Transverse colon (tissue), 4 donors: ENCODE data around the gene EID2B.

Source experiments
- POLR2A ChIP-seq: fragments of 450-650 bp; IDR thresholded peaks from one replicate; pipeline ENCODE4 v1.6.1; 2016; ENCODE audit warnings: antibody characterized with exemption, mild to moderate bottlenecking, moderate library complexity
- POLR2AphosphoS5 ChIP-seq, 3 donors: sonication (generic); formaldehyde crosslinking; IDR thresholded peaks; one replicate each; pipeline ENCODE4 v1.6.1; 2016; ENCODE audit warnings: antibody characterized with exemption in 3 of 3
- TF ChIP-seq, protein P1 (sequence below), 5 experiments: fragments of 200-600 bp in 3 of 5; fragments of 450-650 bp in 2 of 5; sonication (generic) in 3 of 5; IDR thresholded peaks; 1 replicate in 2 of 5; 2 replicates in 3 of 5; pipeline ENCODE4 v1.5.1; 2016 to 2017; ENCODE audit warnings: antibody characterized with exemption in 5 of 5, inconsistent platforms in 3 of 5, mild to moderate bottlenecking in 2 of 5, moderate library complexity in 1 of 5

DNA sequence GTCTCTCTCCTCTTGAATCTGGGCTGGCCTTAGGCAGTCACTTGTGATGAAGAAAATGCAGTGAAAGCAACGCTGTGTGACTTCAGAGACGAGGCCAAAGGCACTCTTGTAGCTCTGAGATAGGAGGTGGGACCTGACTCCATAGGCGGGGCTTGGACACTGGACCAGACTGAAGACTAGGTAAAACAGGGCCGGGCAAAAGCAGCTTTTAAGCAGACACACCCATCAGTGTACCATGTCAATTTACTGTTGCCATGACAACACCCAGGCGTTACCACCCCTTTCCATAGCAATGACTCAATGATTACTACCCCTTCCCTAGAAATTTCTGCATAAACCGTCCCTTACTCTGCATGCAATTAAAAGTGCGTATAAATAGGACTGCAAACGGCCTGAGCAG lies 13.9 kb upstream of the EID2B start:
- TF ChIP-seq, protein P1, sequence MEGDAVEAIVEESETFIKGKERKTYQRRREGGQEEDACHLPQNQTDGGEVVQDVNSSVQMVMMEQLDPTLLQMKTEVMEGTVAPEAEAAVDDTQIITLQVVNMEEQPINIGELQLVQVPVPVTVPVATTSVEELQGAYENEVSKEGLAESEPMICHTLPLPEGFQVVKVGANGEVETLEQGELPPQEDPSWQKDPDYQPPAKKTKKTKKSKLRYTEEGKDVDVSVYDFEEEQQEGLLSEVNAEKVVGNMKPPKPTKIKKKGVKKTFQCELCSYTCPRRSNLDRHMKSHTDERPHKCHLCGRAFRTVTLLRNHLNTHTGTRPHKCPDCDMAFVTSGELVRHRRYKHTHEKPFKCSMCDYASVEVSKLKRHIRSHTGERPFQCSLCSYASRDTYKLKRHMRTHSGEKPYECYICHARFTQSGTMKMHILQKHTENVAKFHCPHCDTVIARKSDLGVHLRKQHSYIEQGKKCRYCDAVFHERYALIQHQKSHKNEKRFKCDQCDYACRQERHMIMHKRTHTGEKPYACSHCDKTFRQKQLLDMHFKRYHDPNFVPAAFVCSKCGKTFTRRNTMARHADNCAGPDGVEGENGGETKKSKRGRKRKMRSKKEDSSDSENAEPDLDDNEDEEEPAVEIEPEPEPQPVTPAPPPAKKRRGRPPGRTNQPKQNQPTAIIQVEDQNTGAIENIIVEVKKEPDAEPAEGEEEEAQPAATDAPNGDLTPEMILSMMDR (IDR thresholded peaks at IDR 0.05): no peak
- TF ChIP-seq POLR2A (no peak), POLR2AphosphoS5 (IDR thresholded peaks at IDR 0.05) (no peak)
